OCI-LY3 (cell line): ENCODE measurements around the gene RPRD1A.

Experiments used
- H2AFZ ChIP-seq: fragments of 200-600, 300-600 bp; shearing (Covaris generic); 2 replicates; pipeline ENCODE4 v1.6.0; 2014; ENCODE audit warnings: antibody characterized with exemption, low read depth, low read length
- H3K27ac ChIP-seq: fragments of 200-600, 300-600 bp; sonication (generic); 2 replicates; pipeline ENCODE4 v1.5.1; 2014; ENCODE audit warnings: mild to moderate bottlenecking, low read length, moderate library complexity, mixed read lengths
- H3K27me3 ChIP-seq: fragments of 200-600, 300-600 bp; sonication (generic); 2 replicates; pipeline ENCODE4 v1.6.1; 2014; ENCODE audit warnings: low read depth, low read length, mixed read lengths
- H3K36me3 ChIP-seq: fragments of 200-600, 300-600 bp; sonication (generic); replicated peaks from 2 replicates; pipeline ENCODE3; 2014; ENCODE audit warnings: low read depth, low read length, mixed read lengths
- H3K4me1 ChIP-seq: fragments of 300-600, 200-600 bp; sonication (generic); 2 replicates; pipeline ENCODE4 v1.6.1; 2014; ENCODE audit warnings: low read length, mixed read lengths
- H3K4me2 ChIP-seq: fragments of 200-600, 300-600 bp; sonication (generic); 2 replicates; pipeline ENCODE4 v1.6.1; 2014; ENCODE audit warnings: low read length, mixed read lengths
- H3K4me3 ChIP-seq: fragments of 300-600, 200-600 bp; sonication (generic); 2 replicates; pipeline ENCODE4 v1.5.1; 2014; ENCODE audit warnings: antibody characterized with exemption, mild to moderate bottlenecking, low read length, moderate library complexity
- H3K79me2 ChIP-seq: fragments of 300-600, 200-600 bp; shearing (Covaris generic); 2 replicates; pipeline ENCODE4 v1.6.1; 2014; ENCODE audit warnings: mild to moderate bottlenecking, low read length, mixed read lengths
- H3K9ac ChIP-seq: fragments of 300-600, 200-600 bp; shearing (Covaris generic); 2 replicates; pipeline ENCODE4 v1.6.0; 2014; ENCODE audit warnings: mild to moderate bottlenecking, low read length, moderate library complexity
- H3K9me3 ChIP-seq: fragments of 200-600, 300-600 bp; shearing (Covaris generic); 2 replicates; pipeline ENCODE4 v1.6.1; 2014; ENCODE audit warnings: low read length, mixed read lengths; ENCODE audit not compliant: insufficient read depth
- H4K20me1 ChIP-seq: fragments of 200-600, 300-600 bp; sonication (generic); 2 replicates; pipeline ENCODE4 v1.6.1; 2016; ENCODE audit warnings: low read length, mixed read lengths; ENCODE audit not compliant: insufficient read depth
- EZH2phosphoT487 ChIP-seq: fragments of 200-600 bp; shearing (Covaris generic); IDR thresholded peaks from 2 replicates; pipeline ENCODE4 v1.6.1; 2018; ENCODE audit warnings: antibody characterized with exemption, mixed run types, low read depth
- TF ChIP-seq, protein P1 (sequence below): fragments of 200-600, 300-600 bp; sonication (generic); IDR thresholded peaks from 2 replicates; pipeline ENCODE4 v1.5.1; 2014; ENCODE audit warnings: antibody characterized with exemption, low read length, low read depth

RPRD1A gene

DNA sequence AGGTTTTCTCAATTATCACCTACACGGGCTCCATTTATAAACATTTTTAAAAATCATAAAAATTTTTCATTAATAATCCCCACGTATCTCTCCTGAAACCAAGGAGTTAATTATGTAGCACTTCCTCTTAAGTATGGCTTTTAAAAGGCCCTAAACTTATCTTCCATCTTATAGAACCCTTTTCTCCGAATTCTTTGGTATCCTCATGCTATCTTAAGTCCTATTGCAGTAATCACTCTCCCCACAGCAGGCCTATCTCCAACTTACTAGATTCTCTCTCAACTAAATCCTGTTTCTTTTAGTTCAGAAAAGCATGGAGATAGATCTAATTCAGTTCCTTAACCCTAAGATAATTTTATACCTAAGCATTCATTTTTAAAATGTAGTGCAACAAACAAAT, 26.2 kb downstream of the RPRD1A start:
- H4K20me1 ChIP-seq, result peaks cover 39% of the 10 kb centered on the region
- H2AFZ ChIP-seq, result no peak overlapping the region
- H3K79me2 ChIP-seq, result peaks cover 93% of the 10 kb centered on the region
- H3K36me3 ChIP-seq, result peaks cover 36% of the 10 kb centered on the region
- H3K9me3 ChIP-seq, result peaks cover 8% of the 10 kb centered on the region; the same call in 1 of the 2 replicates
- no peak overlapping the region for H3K4me2 ChIP-seq
- no peak overlapping the region for H3K9ac ChIP-seq
- H3K4me3 ChIP-seq, result no peak overlapping the region
- TF ChIP-seq EZH2phosphoT487, result no peak
- TF ChIP-seq, protein P1, sequence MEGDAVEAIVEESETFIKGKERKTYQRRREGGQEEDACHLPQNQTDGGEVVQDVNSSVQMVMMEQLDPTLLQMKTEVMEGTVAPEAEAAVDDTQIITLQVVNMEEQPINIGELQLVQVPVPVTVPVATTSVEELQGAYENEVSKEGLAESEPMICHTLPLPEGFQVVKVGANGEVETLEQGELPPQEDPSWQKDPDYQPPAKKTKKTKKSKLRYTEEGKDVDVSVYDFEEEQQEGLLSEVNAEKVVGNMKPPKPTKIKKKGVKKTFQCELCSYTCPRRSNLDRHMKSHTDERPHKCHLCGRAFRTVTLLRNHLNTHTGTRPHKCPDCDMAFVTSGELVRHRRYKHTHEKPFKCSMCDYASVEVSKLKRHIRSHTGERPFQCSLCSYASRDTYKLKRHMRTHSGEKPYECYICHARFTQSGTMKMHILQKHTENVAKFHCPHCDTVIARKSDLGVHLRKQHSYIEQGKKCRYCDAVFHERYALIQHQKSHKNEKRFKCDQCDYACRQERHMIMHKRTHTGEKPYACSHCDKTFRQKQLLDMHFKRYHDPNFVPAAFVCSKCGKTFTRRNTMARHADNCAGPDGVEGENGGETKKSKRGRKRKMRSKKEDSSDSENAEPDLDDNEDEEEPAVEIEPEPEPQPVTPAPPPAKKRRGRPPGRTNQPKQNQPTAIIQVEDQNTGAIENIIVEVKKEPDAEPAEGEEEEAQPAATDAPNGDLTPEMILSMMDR, result no peak
- H3K27me3 ChIP-seq, result no peaks in the 10 kb centered on the region
- H3K4me1 ChIP-seq, result no peaks in the 10 kb centered on the region
- H3K27ac ChIP-seq, result no peak overlapping the region

DNA sequence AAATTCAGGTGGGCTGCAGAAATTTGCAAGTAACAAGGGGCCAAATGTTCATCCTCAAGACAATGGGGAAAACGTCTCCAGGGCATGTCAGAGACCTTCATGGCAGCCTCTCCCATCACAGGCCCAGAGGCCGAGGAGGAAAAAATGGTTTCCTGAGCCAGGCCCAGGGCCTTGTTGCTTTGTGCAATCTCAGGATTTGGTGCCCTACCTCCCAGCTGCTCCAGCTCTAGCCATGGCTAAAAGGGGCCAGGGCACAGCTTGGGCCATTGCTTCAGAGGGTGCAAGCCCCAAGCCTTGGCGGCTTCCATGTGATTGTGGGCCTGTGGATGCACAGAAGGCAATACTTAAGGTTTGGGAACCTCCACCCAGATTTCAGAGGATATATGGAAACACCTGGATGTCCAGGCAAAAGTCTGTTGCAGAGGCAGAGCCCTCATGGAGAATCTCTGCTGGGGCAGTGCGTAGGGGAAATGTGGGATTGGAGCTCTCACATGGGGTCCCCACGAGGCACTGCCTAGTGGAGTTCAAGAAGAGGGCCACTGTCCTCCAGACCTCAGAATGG, 29.2 kb downstream of the RPRD1A start:
- H4K20me1 ChIP-seq, result peaks cover 41% of the 10 kb centered on the region
- H3K27ac ChIP-seq, result no peak overlapping the region
- no peak overlapping the region for H2AFZ ChIP-seq
- H3K4me2 ChIP-seq, result no peak overlapping the region
- H3K4me3 ChIP-seq, result no peak overlapping the region
- TF ChIP-seq, protein P1, result no peak
- no peak for TF ChIP-seq EZH2phosphoT487
- peaks cover 78% of the 10 kb centered on the region for H3K79me2 ChIP-seq
- H3K27me3 ChIP-seq, result no peaks in the 10 kb centered on the region
- H3K9me3 ChIP-seq, result peaks cover 8% of the 10 kb centered on the region; the same call in 1 of the 2 replicates
- peaks cover 36% of the 10 kb centered on the region for H3K36me3 ChIP-seq
- no peak overlapping the region for H3K9ac ChIP-seq
- peaks cover 9% of the 10 kb centered on the region; the same call in 1 of the 2 replicates for H3K4me1 ChIP-seq

GRCh38 chr18:36035253-36035652, 32.1 kb downstream of the RPRD1A start:
- no peak overlapping the region for H2AFZ ChIP-seq
- H3K4me3 ChIP-seq, result no peak overlapping the region
- H3K79me2 ChIP-seq, result peaks cover 55% of the 10 kb centered on the region
- H3K4me1 ChIP-seq, result peaks cover 31% of the 10 kb centered on the region
- H3K27ac ChIP-seq, result no peak overlapping the region
- H3K36me3 ChIP-seq, result peaks cover 30% of the 10 kb centered on the region
- no peak overlapping the region for H3K9ac ChIP-seq
- H3K4me2 ChIP-seq, result no peak overlapping the region
- no peak for TF ChIP-seq EZH2phosphoT487
- TF ChIP-seq, protein P1, result no peak
- peaks cover 8% of the 10 kb centered on the region; the same call in 1 of the 2 replicates for H3K9me3 ChIP-seq
- H3K27me3 ChIP-seq, result no peaks in the 10 kb centered on the region
- peaks cover 39% of the 10 kb centered on the region for H4K20me1 ChIP-seq

DNA sequence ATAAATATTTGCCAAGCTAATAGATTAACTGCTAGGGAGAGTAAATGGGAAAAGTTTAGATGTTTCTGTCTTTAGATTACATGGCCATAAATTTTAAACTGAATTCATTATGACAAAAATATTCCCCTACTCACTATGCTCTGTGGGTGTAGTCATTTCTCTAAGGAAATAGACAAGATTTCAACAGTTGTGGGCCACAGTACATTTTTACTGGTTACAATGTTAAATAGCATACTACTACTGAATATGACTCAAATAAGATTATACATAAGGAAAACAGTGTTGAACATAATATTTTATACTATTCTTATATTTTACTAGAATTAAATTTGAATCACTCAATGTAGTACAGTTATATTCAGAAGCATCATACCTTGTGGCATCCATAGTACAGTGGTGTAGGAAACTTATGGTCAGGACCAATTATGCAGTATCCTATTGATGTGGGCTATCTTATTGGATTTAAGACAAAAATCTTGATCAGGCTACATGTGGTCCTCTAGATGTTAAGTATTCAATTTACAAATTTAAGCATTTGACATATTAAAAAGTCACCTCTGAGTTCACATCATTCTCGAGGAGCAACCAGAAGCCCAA, 33.0 kb downstream of the RPRD1A start:
- Histone ChIP-seq H2AFZ (no peak overlapping the region), H3K79me2 (peaks cover 48% of the 10 kb centered on the region), H3K36me3 (peaks cover 24% of the 10 kb centered on the region), H3K4me2 (no peak overlapping the region), H3K4me3 (no peak overlapping the region), H3K9ac (no peak overlapping the region), H4K20me1 (peaks cover 39% of the 10 kb centered on the region), H3K9me3 (peaks cover 8% of the 10 kb centered on the region; the same call in 1 of the 2 replicates), H3K27me3 (no peaks in the 10 kb centered on the region), H3K4me1 (peaks cover 32% of the 10 kb centered on the region), H3K27ac (no peak overlapping the region)
- TF ChIP-seq, protein P1, result no peak
- no peak for TF ChIP-seq EZH2phosphoT487
